ENCODE results near the gene DNAJC2. TPM values are rescaled to one million over a fixed set of nuclear protein-coding genes. Genes with fewer than 3 reads are reported as not detected.

DNAJC2 gene
- total RNA-seq, 1 donor from 2014 or later = 20.7 TPM

- H3K27ac Mint-ChIP-seq (ENCODE audit: unreplicated experiment) = no peak overlapping the region
- no peaks in the 10 kb centered on the region for H3K9me3 Mint-ChIP-seq (ENCODE audit: unreplicated experiment)
- H3K27me3 Mint-ChIP-seq (ENCODE audit: unreplicated experiment) = peaks cover 13% of the 10 kb centered on the region
- H3K36me3 Mint-ChIP-seq (ENCODE audit: unreplicated experiment) = no peaks in the 10 kb centered on the region
- no peak overlapping the region for H3K4me3 Mint-ChIP-seq (ENCODE audit: unreplicated experiment)
- DNase-seq (ENCODE audit: extremely low spot score, unreplicated experiment) = no peak
- no peaks in the 10 kb centered on the region for H3K4me1 Mint-ChIP-seq (ENCODE audit: unreplicated experiment)
- TF ChIP-seq CTCF (IDR thresholded peaks at IDR 0.05) = no peak
Measured at GRCh38 chr7:103388469-103389140, 44.0 kb upstream of the DNAJC2 start.

GRCh38 chr7:103387242-103387641 is 42.7 kb upstream of the DNAJC2 start:
- no peak for DNase-seq (ENCODE audit: extremely low spot score, unreplicated experiment)
- no peak overlapping the region for H3K27ac Mint-ChIP-seq (ENCODE audit: unreplicated experiment)
- no peak overlapping the region for H3K4me3 Mint-ChIP-seq (ENCODE audit: unreplicated experiment)
- TF ChIP-seq CTCF (IDR thresholded peaks at IDR 0.05) = no peak
- H3K27me3 Mint-ChIP-seq (ENCODE audit: unreplicated experiment) = peaks cover 15% of the 10 kb centered on the region
- no peaks in the 10 kb centered on the region for H3K36me3 Mint-ChIP-seq (ENCODE audit: unreplicated experiment)
- no peaks in the 10 kb centered on the region for H3K9me3 Mint-ChIP-seq (ENCODE audit: unreplicated experiment)
- no peaks in the 10 kb centered on the region for H3K4me1 Mint-ChIP-seq (ENCODE audit: unreplicated experiment)

- no peak for TF ChIP-seq CTCF (IDR thresholded peaks at IDR 0.05)
- no peaks in the 10 kb centered on the region for H3K9me3 Mint-ChIP-seq (ENCODE audit: unreplicated experiment)
- H3K36me3 Mint-ChIP-seq (ENCODE audit: unreplicated experiment) = no peaks in the 10 kb centered on the region
- DNase-seq (ENCODE audit: extremely low spot score, unreplicated experiment) = no peak
- H3K4me1 Mint-ChIP-seq (ENCODE audit: unreplicated experiment) = no peaks in the 10 kb centered on the region
- H3K27ac Mint-ChIP-seq (ENCODE audit: unreplicated experiment) = no peak overlapping the region
- H3K4me3 Mint-ChIP-seq (ENCODE audit: unreplicated experiment) = no peak overlapping the region
- H3K27me3 Mint-ChIP-seq (ENCODE audit: unreplicated experiment) = peaks cover 20% of the 10 kb centered on the region
Measured at GRCh38 chr7:103382032-103382402, 37.5 kb upstream of the DNAJC2 start.

GRCh38 chr7:103381280-103382031 is 36.9 kb upstream of the DNAJC2 start:
- Mint-ChIP-seq H3K4me3 (ENCODE audit: unreplicated experiment) (no peak overlapping the region), H3K27ac (ENCODE audit: unreplicated experiment) (no peak overlapping the region), H3K9me3 (ENCODE audit: unreplicated experiment) (no peaks in the 10 kb centered on the region), H3K36me3 (ENCODE audit: unreplicated experiment) (no peaks in the 10 kb centered on the region), H3K4me1 (ENCODE audit: unreplicated experiment) (no peaks in the 10 kb centered on the region), H3K27me3 (ENCODE audit: unreplicated experiment) (peaks cover 23% of the 10 kb centered on the region)
- no peak for DNase-seq (ENCODE audit: extremely low spot score, unreplicated experiment)
- TF ChIP-seq CTCF (IDR thresholded peaks at IDR 0.05) = no peak

- H3K27ac Mint-ChIP-seq (ENCODE audit: unreplicated experiment) = no peak overlapping the region
- DNase-seq (ENCODE audit: extremely low spot score, unreplicated experiment) = no peak
- no peaks in the 10 kb centered on the region for H3K4me1 Mint-ChIP-seq (ENCODE audit: unreplicated experiment)
Measured at GRCh38 chr7:103380395-103381191, 36.0 kb upstream of the DNAJC2 start.

More at GRCh38 chr7:103380395-103381191, 36.0 kb upstream of the DNAJC2 start:
- Mint-ChIP-seq H3K36me3 (ENCODE audit: unreplicated experiment) (no peaks in the 10 kb centered on the region), H3K9me3 (ENCODE audit: unreplicated experiment) (no peaks in the 10 kb centered on the region), H3K4me3 (ENCODE audit: unreplicated experiment) (no peak overlapping the region), H3K27me3 (ENCODE audit: unreplicated experiment) (peaks cover 23% of the 10 kb centered on the region)
- no peak for TF ChIP-seq CTCF (IDR thresholded peaks at IDR 0.05)

Data from osteocyte (in vitro differentiated cells).